GM04504 (cell line): Measurements from ENCODE around the gene LMAN1L.

Source experiments
- DNase-seq: peaks from one replicate; pipeline ENCODE4 v3.0.0-alpha.2; 2012; ENCODE audit warnings: low read depth

Gene LMAN1L

GRCh38 chr15:74794248-74794969 lies 18.2 kb upstream of the LMAN1L start:
- no peak for DNase-seq

- DNase-seq = no peak
These were observed 17.7 kb upstream of the LMAN1L start for GRCh38 chr15:74794970-74795349.

DNA sequence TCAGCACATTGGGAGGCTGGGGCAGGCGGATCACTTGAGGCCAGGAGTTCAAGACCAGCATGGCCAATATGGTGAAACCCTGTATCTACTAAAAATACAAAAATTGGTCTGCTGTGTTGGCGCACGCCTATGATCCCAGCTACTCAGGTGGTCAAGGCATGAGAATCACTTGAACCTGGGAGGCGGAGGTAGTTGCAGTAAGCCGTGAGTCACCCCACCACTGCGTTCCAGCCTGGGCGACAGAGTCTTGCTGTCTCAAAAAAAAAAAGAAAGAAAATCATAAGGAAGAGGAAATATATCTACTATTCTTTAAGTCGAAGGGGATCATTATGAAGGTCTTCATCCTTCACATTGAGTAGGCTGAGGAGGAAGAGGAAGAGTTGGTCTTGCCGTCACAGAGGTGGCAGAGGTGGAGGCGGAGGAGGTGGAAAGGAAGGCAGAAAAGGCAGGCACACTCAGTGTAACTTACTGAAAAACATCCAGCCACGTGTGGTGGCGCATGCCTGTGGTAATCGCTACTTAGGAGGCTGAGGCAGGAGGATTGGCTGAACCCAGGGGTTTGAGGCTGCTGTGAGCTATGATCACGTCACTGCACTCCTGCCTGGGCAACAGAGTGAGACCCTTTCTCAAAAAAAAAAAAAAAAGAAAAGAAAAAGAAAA lies 16.5 kb upstream of the LMAN1L start:
- DNase-seq = no peak

DNA sequence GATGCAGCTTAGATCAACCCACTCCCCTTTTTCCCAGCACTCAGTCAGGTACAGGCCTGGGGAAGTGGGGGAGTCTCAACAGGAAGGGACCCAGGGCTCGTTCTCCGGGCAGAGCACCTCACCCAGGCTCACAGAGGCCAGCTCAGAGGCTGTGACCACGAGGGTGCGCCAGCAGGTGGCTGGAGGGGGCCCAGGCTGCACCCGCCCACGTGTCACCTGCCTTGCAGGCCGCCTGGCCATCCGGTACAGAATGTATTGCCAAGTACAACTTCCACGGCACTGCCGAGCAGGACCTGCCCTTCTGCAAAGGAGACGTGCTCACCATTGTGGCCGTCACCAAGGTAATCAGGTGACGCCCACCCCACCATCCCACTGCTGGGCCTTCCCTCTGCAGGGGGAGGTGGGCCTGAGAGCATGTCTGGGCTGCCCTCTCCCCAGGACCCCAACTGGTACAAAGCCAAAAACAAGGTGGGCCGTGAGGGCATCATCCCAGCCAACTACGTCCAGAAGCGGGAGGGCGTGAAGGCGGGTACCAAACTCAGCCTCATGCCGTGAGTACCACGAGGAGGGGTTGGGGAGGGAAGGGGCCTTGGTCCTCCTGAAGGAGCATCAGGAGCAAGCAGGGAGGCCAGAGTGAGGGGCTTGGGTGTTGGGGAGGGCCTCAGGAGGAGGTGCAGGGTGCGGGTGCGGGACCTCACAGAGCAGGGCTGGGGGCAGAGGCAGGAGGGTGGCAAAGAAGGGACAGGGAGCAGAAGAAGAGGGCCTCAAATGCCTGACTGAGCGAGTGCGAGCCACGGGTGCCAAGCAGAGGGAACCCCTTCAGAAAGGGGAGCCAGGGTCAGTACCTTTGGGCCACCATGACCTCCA lies 14.0 kb upstream of the LMAN1L start:
- DNase-seq = no peak

DNA sequence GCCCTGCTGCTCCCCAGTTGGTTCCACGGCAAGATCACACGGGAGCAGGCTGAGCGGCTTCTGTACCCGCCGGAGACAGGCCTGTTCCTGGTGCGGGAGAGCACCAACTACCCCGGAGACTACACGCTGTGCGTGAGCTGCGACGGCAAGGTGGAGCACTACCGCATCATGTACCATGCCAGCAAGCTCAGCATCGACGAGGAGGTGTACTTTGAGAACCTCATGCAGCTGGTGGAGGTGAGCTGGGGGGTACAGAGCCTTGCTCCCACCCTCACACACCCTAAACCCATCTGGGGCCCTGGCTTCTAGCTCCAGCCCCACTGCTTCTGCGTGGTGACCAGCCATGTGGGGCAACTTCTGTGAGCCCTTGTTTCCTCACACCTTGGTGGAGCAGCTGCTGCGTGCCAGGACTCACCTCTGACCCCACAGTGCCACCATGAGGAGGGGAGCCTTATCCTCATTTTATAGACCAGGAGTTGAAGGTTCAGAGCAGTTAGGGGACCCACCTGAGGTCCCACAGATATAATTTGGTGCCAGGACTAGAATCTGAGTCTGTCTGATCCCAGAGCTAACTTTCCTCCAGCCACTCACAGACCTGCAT lies 13.3 kb upstream of the LMAN1L start:
- DNase-seq = no peak

GRCh38 chr15:74799856-74800558 lies 12.6 kb upstream of the LMAN1L start:
- no peak for DNase-seq

- DNase-seq = no peak
These were observed 12.0 kb upstream of the LMAN1L start for GRCh38 chr15:74800559-74801094.

DNA sequence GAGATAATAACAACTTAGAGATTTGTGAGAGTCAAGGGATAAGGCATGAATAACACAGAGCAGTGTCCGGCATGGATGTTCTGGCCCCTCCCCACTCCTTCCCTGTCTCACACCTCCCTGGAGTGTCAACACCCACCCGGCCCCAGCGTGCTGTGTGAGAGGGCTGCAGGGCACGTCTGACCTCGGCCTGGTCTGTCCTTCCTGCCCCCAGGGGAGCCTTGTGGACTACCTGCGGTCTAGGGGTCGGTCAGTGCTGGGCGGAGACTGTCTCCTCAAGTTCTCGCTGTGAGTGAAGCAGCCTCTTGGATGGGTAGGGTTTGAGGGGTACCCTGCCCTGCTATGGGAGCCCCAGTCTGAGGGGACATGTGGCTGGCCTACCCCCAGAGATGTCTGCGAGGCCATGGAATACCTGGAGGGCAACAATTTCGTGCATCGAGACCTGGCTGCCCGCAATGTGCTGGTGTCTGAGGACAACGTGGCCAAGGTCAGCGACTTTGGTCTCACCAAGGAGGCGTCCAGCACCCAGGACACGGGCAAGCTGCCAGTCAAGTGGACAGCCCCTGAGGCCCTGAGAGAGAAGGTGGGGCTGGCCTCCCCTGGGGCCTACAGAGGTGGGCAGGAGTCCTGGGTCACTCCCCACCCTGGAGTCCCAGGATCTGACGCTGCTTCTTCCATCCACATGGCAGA lies 11.2 kb upstream of the LMAN1L start:
- DNase-seq = no peak

- no peak for DNase-seq
These were observed 10.3 kb upstream of the LMAN1L start for GRCh38 chr15:74802290-74802689.

GRCh38 chr15:74802862-74803447 lies 9.7 kb upstream of the LMAN1L start:
- no peak for DNase-seq

GRCh38 chr15:74804935-74805334 lies 7.7 kb upstream of the LMAN1L start:
- DNase-seq = no peak

GRCh38 chr15:74807282-74807681 lies 5.4 kb upstream of the LMAN1L start:
- DNase-seq = no peak

GRCh38 chr15:74808078-74808839 lies 4.4 kb upstream of the LMAN1L start:
- no peak for DNase-seq

DNA sequence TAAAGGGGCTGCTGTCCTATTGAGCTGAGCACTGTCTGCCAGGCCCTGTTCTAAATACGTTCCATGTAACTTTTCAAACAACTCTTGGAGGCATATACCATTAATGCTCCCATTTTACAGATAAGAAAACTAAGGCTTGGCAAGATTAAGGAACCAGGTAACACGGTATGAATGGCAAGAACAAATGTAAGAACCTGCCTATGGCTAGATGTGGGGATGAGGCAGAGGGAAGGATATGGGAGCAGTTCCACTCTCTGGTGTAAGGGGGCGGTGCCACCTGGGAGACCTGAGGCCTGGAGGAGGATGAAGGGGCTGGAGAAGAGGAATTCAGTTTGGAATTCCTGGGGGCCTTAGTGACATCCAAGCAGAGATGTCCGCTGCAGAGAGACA lies 3.8 kb upstream of the LMAN1L start:
- DNase-seq = no peak

DNA sequence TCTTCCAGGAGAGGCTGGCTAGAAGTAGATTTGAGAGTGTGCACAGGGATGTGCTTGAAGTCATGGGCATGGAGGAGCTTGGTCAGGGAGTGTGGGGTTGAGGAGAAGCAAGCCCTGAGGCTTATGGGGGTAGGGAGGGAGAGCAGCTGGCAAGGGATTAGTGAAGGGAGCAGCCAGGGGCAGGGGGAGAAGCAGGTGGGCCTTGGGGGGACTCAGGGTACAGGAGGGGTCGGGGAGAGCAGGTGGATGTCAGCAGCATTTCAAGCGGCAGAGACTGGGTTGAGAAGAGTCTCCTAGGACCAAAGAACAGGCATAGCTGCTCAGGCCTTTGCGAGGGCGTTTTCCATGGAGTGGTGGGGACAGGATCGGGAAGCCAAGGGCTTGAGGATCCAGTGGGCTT lies 3.4 kb upstream of the LMAN1L start:
- no peak for DNase-seq

DNA sequence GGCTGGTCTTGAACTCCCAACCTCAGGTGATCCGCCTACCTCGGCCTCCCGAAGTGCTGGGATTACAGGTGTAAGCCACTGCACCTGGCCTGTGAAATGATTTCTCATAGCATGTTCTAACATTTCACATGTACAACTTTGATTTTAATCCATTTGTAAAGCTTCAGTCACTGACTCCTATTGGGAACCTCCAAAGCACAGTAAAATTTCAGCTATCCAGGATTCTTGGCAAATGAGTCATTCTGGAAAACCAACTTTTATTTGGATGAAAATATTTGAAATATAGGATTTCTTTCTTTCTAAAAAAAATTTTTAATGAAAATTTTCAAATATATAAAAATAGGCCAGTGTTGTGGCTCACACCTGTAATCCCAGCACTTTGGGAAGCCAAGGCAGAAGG lies 2.7 kb upstream of the LMAN1L start:
- no peak for DNase-seq

GRCh38 chr15:74815121-74815934 lies 2.7 kb downstream of the LMAN1L start:
- DNase-seq = no peak

DNA sequence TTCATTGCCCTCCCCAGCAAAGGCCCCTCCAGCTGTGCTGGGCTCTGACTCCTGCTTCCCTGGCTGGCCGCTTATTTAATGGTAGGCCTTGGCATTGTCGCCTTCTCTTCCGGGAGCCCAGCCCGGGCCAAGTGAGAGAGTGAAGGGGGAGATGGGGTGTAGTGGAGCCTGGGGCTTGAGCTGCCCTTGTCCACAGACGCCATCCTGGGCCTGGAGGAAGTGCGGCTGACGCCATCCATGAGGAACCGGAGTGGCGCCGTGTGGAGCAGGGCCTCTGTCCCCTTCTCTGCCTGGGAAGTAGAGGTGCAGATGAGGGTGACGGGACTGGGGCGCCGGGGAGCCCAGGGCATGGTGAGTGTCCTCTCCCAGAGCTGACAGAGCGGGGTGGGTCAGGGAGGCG lies 3.3 kb downstream of the LMAN1L start:
- DNase-seq = no peak
